GM19438 (cell line): ENCODE data around the gene DCHS2.

Experiments
- ATAC-seq: cut with Tn5 transposase; IDR thresholded peaks from one replicate; pipeline ENCODE4 v1.9.1; 2021; ENCODE audit warnings: low read depth; ENCODE audit not compliant: unreplicated experiment

DCHS2 gene

DNA sequence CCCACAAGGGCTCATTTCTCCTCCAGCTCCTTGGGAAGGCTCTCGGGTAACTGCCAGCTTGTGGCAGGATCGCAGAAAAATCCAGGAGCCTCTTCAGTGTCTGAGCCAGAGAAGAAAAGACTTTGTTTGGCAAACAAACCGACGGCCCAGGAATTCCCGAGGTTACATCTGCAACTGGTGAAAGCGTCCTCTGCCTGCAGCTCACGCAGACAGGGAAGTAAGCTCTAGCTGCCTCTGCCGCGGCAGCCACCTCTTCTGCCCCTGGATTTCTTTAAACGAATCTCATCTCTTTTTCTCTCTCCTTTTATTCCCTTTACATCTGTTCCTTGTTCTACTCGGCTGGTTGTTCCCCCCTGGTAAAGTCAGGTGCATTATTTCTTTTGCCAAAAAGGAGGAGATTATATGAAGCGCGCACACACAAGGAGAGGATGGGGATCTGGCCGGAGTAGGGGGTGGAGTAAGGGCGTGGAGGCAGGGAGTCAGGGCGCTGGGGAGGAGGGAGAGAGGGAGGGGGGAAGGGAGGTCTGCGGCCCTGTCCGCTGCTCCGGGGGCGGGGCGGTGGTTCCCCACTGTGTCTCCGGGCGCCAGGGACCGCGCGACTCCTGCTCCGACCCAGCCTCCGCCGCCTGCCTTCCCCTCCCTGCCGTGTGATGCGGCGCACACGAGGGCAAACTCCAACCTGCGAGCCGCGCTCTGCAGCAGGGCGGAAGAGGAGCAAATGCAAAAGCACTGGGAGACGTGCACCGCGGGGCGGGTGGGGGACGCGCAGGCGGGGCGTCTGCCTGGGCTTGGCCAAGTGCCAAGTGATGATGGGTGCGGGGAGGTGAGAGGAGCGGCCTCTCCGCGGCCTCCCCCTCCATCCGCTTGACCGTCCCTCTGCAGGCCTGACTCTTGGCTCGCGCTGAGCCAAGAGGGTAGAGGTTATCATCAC is at the start of gene DCHS2:
Gene DCHS2, minus strand, starts transcription at position 459 of the 931 bp plus-strand sequence. Its CDS starts 444 bp downstream, at position 15.
- ATAC-seq: peak; percentile 42

DNA sequence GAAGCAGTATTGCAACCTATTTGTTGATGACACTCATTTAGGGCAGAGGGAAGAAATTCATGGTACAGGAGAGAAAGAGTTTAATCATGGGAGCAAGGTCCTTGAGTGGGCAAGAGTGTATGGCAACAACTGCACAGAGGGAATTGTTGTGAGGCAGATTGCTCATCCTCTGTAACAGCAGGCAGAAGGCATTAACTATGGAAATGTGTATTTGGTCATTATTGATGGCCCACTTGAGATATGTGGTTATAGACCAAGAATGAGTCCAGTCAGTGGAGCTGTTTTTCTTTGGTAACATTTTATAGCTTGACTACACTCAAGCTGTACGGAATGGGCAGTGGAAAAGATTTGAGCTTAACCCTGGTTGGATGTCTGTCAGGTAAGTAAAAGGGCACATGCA is 42.7 kb upstream of the DCHS2 start:
- no peak for ATAC-seq

DNA sequence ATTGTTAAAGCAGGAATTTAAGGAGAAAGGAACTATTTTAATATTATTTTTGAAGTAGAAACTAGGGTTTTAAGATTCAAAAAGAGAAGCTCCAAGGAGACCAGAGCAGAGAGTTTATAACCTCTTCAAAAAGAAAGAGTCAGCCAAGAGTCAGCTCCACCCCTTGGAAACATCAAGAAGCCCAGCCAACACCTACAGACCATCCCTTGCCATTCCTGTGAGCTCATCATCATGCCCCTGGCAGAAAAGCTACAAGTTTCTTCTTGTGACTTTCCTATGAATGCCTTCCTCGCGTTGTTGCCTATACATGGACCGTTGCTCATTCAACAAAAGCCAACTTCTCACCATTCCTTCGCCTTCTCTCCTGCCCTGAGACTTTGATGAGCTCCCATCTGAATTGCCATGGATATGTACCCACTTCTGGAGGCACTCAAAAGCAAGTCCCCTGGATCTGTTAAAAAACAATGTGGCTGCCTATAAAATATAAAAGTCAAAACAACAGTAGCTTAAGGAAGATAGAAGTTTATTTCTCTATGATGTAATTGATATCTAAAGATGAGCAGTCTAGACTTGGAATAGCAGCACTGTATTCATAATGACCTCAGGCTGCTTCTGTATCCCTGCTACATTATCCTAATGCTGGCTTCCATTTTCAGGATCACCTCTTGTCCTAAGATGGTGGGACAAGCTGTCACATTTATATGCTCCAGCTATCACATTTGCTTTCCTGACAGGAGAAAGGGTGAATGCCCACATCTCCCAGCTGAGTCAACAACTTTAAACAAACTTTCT is 38.3 kb upstream of the DCHS2 start:
- no peak for ATAC-seq

DNA sequence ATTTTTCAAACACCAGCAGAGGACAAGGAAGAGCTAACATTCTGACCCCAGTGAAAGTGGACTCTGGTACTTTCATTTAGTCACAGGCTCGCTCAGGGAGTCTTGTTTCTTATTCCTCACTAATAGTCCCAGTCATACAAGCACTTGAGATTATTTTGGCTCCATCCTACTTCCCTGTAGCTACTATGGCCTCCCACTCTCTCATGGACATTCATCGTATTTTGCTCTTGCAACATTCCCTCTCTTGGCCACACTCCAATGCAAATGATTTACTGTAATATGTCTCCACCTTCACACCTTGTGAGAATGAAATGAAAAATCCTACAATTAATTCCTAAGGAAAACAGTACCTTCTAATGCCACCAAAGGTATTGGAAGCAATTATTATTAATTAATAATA is 37.3 kb upstream of the DCHS2 start:
- no peak for ATAC-seq

GRCh38 chr4:154527308-154527707 is 35.7 kb upstream of the DCHS2 start:
- no peak for ATAC-seq

GRCh38 chr4:154526151-154526550 is 34.6 kb upstream of the DCHS2 start:
- ATAC-seq: peak; percentile 72

DNA sequence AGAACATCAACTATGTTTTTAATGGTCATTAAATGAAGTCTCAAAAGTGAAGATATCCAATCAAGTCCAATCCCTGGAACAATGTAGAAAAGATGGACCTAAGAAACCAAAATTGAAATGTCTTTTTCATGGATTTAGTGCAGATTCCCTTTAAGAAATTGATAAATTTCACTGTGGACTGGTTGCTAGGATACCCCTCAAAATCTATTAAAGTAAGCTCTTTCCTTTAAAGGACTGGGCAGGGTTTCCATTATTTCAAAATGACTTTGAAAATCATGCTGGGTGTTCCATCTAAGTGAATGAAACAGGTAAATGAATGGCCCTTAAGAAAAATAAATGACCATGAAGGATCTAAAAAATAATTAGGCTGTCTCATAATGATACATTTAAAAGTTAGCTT is 30.0 kb upstream of the DCHS2 start:
- ATAC-seq: no peak

- no peak for ATAC-seq
Observed at GRCh38 chr4:154519214-154519613, 27.6 kb upstream of the DCHS2 start.

GRCh38 chr4:154517591-154517990 is 26.0 kb upstream of the DCHS2 start:
- ATAC-seq: no peak

- no peak for ATAC-seq
Observed at GRCh38 chr4:154516318-154517029, 24.9 kb upstream of the DCHS2 start.

DNA sequence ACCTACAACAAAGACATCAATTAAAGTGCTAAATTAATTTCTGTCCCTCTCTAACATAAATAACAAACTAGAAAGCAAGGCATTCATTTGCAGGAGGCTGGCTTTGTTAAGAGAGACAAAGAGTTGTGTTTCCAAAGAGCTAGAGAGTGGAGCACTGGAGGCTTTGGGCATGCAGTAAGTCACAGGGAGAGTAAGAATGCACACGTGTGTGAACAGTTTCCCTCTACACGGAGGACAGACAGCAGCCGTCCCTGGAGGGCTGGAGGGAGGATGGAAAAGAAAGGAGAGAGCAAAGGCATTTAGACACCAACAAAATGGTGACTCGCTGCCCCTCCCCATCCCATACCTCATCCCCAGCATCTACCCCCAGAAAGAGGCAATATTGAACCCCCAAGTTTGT is 20.4 kb upstream of the DCHS2 start:
- no peak for ATAC-seq

- no peak for ATAC-seq
Observed at GRCh38 chr4:154511548-154511947, 19.9 kb upstream of the DCHS2 start.

DNA sequence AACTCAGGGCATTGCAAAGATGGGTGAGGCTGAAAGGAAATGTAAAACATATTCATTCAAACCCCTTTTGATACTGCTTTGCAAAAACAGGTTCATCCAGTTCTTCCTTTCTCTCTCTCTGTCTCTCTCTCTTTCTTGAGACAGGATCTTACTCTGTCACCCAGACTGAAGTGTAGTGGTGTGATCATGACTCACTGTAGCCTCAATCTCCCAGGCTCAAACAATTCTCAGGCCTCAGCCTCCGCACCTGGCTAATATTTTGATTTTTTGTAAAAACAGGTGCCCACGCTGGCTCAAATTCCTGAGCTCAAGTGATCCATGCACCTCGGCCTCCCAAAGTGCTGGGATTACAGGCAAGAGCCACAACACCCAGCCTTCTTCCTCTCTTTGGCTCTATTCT is 15.6 kb upstream of the DCHS2 start:
- ATAC-seq: no peak

GRCh38 chr4:154506253-154506652 is 14.7 kb upstream of the DCHS2 start:
- no peak for ATAC-seq

DNA sequence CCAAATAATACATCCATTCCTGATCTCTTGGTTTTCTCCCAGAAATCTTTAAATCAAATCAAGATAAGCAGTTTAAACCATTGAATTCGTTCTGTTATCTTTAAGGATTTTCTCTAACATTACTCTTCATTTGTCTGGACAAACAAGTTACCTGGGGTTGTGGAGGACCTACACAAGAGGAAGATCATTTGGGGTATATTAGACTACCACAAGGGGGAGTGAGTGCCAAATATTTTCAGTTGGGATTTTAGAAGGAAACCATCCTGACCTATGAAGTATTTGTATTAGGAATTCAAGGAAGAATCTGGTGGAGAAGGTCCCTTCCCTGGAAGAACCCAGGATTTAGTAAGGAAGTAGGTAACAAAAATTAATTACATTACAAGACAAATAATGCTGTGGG is 12.0 kb upstream of the DCHS2 start:
- ATAC-seq: no peak

DNA sequence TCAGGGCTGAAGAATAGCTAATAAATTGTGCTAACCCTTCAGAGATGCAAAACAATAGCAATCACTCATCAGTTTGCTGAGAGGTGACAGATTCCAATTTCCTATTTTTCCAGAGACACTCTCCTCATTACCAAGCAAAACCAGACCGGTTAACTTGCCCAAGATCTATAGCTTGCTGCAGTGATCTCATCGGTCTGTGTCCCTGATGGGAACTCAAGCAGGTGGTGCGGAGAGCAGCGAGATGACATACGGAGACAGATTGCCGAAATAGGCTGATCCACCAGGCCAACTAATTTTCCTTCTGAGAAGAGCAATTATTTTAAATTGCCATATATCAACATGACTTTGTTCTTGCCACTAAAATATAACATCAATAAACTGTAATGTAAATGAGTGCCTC is 10.5 kb upstream of the DCHS2 start:
- no peak for ATAC-seq

DNA sequence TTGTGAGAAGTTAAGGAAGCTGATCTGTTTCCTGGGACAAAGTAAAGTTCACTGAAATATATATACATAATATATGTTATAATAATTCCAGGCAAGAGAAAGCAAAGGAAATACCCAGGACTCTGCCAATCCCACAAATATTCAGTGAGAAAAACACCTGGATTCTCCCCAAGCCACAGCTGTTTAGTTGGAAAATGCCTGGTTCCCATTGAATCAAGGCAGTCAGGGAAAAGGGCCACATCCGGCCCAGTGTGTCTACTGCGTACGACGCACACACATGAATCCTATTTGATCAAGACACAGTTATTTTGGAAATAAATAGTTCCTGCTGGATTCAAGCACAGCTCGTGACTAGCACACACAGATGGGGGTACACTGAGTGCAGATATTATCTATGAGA is 6.3 kb upstream of the DCHS2 start:
- ATAC-seq: no peak

GRCh38 chr4:154495867-154496266 is 4.3 kb upstream of the DCHS2 start:
- no peak for ATAC-seq

DNA sequence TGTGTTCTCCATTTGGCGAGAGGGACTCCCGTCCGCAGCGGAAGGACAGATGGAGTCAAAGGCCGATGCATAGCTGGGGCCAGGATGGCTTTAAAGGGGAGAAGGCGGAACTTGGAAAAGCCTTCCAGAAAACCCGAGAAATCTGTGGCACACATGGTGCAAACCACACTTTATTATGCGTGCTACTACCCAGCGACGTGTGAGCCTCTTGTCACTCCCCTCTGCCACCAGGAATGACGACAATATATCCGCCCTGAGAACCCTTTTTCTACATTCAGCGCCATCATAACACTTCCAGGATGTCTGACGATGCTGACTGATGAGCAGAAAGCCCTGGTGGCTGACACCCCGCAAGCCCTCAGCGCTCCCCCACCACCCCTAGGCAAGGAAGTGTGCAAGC is 689 bp upstream of the DCHS2 start:
- ATAC-seq: no peak

DNA sequence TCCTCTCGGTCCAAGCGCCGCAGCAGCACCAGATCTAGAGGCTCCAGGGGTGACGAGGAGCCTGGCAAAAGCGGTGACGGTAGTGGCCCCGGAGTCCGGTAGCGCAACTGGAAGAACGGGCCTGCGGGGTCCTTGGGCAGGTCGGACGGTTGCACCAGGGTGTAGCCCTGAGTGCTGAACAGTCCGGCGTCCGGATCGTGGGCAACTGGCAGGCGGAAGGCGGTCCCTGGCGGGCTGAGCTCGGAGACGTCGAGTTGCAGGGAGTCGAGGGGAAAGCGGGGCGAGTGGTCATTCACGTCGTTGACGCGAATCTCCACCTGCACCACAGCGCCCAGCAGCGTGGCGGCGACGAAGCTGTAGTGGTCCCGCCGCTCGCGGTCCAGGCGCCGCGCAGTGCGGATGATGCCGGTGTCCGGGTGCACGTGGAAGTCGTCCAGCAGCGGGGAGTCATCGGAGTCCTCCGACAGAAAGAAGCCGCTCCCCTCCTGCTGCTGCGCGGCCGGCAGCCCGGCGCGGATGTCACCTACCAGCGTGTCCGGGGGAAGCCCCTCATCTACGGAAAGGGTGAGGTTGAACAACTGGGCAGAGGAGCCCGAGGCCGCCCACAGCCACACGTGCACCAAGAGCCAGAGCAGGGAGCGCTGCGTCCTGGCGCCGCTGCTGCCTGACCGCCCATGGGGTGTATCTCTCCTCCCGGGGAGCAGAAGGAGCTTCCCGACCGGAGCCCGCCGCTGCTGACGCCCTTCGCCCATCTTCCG is 837 bp downstream of the DCHS2 start:
- peak; percentile 59 for ATAC-seq
